Measurements from ENCODE around the gene MRPL11.

Gene MRPL11

DNA sequence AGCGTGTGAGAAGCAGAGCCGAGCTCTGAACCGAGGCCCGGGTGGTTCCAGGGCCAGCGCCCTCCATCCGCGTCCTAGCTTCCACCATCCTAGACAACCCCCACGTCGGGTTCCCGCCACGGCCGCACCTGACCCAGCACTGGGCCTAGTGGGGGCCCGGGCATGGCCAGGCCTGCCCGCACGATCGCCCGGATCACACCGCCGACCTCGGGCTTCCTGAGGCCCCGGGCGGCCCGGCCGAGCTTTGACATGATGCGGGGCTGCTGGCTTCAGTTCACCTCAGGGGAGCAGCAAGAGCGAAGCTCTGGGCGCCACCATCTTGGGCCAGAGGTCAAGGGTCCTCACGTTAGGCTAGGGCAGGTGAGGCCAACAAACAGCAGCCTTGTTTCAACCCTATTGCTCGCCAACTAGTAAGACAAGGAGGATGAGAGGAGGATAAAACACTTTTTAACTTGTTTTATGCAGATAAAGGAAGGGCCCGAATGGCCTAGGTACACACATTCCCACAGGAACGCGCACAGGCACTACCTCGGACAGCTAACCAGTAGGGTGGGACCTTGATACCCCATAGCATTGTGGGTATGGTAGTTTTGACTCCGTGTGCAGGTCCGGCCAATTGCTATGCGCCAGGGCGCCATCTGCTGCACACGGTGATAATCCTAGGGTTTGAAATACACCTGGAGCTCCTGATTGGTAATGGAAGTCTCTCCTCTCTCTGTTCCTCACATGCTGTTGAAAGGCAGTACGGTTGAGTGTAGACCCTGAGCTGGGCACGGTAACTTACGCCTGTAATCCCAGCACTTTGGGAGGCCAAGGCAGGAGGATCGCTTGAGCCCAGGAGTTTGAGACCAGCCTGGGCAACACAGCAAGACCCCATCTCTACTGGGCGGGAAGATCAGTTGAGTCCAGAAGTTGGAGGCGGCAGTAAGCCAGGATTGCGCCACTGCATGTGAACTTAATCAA is at the start of gene MRPL11:
Gene MRPL11, minus strand, starts transcription at position 345 of the 963 bp plus-strand sequence. Its CDS starts 94 bp downstream, at position 251.
- DNase-seq: peak; percentile 83 to 95

DNA sequence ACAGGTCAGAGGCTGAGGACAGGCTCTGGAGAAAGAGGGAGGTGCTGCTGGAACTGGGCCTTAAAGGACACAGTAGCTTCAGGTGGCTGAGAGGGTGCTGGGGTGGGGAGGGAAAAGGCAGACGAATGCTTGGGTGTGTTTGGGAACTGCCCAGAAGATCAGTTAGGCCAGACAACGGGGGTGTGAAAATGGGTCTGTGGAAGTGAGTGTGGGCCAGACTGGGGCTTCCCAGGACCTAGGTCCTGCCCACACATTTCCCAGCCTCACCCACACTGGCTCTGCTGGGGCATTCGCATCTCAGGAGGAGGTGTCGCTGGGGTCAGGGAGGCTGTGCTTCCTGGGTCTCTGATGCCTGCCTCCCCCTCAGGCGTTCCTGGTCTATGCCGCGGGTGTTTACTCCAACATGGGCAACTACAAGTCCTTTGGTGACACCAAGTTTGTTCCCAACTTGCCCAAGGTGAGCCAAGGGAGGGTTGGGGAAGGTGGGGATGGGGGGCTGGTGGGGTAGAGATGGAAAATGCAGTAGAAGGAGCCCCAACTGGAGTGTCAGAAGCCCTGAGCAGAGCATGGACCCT is 46.2 kb upstream of the MRPL11 start:
- peak; percentile 6 to 66 for DNase-seq

DNA sequence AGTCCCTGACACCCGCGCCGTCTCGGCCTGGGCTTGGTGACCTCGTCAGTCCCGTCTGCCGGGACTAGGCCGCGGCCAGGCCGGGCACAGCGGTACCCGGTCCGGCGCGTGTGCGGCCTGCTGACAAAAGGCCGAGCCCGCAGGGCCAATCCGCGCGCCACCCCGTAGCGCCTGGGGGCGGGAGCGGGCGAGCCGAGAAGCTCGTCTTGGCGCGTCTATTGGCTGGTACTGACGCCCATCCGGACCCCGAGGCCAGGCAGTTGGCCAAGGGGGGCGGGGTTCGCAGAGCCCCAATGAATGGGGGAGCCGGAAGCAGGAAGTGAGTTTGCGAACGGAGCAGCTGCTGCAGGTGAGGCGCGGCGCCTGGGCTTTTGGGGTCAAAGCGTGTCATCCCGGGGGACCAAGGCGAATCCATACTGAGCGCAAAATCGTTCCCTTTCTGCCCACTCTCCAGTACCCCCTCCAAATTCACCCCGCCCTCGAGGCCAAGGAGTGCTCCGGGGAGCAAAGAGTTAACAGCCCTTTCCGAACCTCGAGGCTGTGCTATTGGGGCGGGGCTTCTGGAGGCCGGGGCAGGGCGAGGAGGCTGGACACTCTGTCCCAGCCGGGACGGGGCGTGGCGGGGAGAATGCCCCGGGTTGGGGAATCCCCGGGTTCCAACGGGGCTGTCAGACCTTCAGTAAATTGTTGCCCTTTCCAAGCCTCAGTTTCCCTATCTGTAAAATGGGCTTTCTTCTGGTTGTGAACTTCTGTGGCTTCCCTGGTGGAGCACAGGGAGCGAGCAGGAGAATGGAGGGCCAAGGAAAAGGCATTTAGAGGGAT is 41.7 kb upstream of the MRPL11 start, which contains the start of gene DPP3:
Gene DPP3, plus strand, starts transcription at position 318 of the 822 bp plus-strand sequence. CDS start 1,767 bp downstream, outside the sequence.
- peak; percentile 97 to 98 for DNase-seq

DNA sequence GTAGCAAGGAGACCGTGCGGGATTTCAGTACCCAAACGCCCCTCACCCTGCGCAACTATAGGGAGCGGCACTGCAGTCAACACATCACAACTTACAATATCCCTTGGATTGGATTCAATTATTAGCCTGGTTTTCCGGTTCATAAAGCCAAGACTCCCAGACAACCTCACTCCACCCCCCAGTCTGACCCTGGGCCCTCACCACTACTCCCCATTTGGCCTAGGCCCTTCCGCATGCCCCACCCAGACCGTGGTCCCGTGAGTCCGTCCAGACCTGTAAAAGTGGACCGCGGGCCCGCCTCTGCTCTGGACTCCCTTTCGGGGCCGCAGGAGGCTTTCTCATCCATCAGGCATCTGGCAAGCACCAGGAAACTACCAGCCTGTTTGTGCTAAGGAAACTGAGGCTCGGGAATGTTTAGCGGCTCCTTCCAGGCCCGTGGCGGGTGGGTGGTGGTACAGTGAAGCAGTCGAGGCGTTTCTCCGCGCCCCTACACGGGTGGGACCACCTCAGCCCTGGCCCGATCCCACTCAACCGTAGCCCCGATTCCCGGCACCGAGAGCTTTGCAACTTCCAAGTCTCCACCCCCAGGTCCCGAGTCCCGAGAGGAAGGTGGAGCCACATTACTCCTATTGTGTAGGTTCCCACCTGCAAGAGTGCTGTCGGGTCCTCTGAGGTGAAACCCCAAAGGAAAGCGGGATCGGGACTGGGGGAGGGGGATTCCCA is 40.9 kb upstream of the MRPL11 start:
- DNase-seq: no peak

DNA sequence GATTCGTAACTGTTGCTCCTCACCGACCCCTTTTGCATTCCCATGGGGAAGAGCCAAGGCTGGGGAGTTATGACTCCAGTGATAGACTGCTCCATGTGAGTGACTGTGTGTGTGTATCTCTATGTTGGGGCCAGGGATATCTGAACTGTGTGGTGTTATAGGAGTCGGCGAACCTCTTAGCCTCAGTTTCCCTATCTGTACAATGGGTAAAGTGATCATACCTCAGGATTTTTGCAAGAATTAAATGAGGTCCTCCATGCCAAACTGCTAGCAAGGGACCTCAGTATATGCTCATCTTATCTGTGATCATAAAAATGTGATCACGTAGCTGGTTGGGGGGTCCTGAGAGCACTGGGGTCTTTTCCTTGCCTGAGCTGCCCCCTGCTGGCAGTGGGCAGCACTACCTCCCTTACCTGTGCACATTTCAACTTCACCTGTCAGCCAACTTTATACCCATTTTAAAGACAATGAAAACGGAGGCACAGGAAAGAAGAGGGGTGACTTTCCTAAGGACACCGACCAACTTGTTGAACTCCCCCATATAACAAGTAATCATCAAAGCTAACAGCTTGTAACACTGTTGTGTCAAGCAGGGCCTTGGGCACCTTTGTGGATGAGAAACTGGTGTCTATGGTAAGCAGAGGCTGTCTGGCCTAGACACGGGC is 40.2 kb upstream of the MRPL11 start:
- no peak for DNase-seq

DNA sequence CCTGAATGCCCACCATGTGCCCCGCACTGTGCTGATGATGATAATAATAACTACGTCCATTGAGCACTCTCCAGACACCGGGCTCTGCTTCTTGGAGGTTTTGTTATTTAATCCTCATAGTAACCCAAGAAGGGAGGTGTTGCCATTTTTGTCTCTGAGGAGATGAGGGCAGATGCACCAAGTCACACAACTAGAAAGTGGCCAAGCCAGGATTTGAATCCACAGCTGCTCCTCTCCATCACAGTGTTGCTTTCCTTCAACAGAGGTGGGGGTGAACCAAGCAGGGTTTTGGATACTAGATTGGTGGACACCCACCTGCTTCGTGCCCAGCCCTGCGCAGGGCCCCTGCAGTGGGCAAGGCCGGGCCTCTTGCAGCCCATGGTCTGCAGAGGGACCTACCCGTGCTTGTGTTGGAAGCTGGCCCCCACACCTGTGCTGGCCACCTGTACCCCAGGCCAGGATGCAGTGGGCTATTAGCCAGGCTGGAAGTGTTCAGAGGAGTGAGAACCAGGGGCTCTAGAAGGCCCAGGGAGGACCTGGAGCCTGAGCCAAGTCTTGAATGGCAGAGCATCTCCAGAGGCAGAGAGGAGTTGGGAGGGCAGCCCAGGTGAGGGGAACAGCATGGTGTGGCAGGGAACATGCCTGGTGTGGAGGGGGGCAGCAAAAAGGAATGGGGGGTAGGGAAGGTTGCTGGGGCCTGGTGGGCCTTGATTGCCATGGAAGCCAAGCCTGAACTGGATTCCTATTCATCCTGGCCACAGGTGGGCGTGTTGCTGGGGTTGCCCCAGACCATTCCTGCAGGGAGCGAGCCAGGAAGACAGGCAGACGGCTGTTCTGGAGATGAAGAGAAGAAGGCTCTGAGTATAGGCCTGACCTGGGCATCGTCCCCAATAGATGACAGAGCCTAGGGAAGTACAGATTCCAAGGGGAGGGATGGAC is 38.9 kb upstream of the MRPL11 start:
- no peak for DNase-seq

DNA sequence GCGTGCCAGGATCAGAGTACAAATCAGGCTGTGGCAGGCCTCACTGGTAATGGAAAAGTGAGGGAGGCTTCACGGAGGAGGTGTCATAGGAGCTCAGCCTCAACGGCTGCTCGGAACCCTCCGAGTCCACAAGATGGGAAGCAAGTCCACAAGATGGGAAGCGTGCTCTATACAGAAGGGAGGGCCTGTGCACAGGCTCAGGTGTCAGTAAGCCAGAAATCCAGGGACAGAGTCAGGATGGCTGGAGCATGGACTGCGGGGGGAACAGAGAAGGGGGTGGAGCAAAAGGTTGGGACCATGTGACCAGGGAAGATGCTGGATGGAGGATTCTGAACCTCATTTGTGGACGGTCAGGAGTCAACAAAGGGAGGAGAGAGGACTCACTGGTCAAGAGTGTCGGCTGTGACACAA is 38.2 kb upstream of the MRPL11 start:
- DNase-seq: no peak

DNA sequence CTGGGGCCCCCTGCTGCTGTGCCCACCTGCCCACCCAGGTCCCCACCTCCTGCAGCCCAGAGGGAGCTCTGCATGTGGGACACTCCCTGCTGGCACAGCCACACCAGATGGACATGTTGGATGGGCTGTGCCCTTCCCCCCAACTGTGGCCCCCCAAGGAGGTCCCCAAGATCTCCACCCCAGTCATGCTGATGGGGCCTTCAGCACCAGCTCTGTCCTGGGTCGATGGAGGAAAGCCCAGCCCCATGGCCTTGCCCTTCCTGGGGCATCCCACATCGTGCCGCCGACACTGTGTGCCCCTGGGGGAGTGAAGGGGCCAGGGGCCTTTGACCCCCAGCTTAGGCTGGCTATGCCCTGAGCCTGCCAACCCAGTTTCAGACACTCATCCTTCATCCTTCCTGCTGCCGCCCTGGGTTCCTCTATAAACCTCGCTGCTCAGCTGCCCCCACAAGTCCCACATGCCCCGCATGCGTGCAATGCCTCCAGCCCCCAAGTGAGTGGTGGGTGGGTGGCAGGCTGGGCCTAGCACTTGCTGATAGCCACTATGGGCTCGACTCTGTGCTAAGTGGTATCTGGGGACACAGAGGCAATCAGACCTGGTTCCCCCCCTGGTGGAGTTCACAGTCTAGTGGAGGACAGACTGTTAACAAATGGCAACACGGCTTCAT is 37.7 kb upstream of the MRPL11 start:
- no peak for DNase-seq

DNA sequence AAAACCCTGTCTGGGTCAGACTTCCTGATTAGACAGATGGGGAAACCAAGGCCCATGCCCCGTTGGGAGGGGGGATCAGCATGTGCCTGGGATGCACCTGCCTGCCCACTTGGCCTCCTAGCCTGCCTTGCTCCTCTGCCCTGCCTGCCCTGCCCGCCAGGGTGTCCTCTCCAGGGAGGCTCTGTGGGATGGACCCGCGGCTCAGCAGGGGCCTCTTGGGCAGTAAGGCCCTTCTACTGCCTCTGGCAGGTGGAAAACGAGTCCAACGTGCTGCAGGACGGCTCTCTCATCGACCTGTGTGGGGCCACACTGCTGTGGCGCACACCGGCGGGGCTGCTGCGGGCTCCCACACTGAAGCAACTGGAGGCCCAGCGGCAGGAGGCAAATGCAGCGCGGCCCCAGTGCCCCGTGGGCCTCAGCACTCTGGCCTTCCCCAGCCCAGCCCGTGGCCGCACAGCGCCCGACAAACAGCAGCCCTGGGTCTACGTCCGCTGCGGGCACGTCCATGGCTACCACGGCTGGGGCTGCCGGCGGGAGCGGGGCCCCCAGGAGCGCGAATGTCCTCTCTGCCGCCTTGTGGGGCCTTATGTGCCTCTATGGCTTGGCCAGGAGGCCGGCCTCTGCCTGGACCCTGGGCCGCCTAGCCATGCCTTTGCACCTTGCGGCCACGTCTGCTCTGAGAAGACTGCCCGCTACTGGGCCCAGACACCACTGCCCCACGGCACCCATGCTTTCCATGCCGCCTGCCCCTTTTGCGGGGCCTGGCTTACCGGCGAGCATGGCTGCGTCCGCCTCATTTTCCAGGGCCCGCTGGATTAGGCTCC is 36.9 kb upstream of the MRPL11 start:
- no peak for DNase-seq

DNA sequence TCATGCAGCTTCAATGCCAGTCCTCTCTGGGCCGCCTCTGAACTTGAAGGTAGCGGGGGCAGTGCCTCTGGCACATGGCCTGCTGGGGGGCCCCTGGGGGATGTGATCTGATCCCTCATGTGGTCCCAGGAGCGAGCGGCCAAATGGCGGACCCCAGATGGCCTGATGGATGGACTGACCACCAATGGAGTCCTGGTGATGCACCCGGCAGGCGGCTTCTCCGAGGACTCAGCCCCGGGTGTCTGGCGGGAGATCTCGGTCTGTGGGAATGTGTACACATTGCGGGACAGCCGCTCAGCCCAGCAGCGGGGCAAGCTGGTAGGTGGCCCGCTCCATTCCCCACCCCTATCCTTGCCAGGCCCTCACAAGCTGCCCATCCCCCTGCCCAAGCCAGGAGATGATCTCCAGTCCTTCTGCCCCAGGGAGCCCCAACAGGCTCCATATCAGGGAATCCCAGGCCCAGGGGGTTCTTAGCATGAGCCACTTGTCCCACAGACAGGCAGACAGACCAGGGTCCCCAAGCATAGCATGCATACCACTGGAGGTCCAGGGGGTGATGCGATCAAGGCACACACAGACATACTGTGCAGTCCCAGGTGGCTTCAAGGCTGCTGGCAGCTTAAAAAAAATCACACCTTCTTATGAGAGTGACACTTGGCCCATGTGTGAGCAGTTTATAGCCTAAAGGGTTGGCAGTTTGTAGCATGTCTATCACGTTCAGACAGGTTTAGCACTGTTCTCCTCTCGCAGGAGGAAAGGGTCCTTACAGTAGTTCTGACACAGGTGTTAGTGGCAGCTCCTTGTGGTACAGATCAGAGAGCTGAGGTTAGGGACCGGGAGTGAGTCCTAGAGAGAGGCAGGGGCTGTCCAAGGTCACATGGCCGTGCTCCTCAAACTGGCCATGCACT is 35.2 kb upstream of the MRPL11 start:
- no peak for DNase-seq

DNA sequence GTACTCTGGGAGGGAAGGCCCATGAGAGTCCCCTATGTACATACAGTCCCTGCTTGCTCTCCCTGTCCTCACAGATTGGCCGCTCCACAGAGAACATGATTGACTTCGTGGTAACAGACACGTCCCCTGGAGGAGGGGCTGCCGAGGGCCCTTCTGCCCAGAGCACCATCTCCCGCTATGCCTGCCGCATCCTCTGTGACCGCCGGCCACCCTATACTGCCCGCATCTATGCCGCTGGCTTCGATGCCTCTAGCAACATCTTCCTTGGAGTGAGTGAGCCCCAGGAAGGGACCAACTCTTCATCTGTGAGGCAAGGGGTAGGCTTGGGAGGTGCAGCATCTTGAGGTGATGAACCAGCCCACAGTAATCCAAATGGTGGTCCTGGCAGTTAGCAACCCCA is 34.5 kb upstream of the MRPL11 start:
- no peak for DNase-seq

DNA sequence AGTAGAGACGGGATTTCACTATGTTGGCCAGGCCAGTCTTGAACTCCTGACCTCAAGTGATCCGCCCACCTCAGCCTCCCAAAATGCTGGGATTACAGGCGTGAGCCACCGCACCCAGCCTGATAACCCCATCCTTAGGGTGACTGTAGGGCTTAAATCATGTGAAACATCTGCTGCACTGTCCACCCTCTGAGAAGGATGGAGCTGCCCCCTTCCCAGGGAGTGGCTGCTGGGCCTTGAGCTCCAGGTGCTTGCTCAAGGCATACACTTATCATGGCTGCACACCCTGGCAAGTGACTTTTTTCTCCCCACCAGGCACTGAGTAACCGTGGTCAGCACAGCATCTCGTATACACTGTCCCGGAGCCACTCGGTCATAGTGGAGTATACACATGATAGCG is 33.4 kb upstream of the MRPL11 start:
- no peak for DNase-seq

DNA sequence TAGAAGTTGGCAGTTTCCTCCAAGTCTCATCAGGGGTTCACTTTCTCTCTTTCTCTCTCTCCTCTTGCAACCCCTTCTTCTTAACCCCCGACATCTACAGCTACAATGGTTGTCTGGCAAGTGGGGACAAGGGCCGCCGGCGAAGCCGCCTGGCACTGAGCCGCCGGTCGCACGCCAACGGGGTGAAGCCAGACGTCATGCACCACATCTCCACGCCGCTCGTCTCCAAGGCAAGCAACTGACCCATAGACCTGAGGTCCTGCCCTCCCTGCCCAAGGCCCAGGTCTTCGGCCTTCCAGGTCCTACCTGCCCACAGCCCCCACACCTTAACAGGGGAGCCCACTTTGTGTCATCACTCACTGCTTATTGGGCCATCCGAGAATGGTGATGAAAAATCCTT is 32.5 kb upstream of the MRPL11 start:
- no peak for DNase-seq

DNA sequence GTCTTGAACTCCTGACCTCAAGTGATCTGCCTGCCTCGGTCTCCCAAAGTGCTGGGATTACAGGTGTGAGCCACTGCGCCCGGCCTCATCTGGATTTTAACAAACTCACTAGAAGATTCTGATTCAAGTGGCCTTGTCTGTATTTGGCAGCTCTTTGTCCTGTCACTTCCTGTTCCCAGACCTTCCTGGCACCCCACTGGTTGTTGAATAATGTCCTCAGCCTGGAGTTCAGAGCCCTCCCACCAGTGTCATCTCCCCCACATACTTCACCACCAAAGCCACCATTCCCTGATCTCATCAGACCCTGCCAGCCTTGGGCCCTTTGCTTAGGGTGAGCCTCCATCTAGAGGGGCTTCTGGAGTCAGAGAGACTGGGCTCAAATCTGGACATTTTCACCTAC is 31.4 kb upstream of the MRPL11 start:
- no peak for DNase-seq

DNA sequence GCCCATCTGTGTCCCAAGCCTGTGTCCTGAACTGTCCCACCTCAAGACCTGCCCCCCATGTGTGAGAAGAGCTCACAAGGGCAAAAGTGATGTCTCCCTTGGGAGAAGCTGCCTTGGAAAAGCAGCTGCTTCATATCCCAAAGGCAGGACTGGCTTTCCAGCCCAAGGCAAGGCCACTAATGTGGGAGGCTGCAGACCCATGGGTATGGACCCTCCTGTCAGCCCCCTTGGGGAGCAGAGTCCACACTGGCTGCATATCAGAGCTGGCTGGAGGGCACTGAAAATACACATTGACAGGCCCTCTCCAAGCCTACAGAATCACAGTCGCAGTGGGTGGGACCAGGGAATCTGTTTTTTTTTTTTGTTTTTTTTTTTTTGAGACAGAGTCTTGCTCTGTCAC is 30.8 kb upstream of the MRPL11 start:
- DNase-seq: no peak

DNA sequence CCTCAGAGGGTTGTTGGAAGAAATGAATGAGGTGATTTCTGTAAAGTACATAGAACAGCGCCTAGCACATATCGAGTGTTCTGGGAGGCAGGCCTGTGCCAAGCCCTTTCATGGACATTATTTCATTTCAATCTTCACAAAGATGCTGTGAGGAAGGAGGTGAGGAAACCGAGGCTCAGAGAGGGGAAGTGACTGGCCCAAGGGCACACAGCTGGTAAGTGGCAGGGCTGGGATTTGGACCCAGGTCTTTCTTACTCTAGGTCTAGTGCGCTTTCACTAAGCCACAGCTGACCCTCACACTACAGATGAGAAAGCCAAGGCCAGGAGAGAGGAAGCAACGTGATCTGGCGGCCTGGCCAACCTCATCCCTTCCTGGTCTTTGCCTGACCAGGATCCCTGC is 30.0 kb upstream of the MRPL11 start:
- no peak for DNase-seq

DNA sequence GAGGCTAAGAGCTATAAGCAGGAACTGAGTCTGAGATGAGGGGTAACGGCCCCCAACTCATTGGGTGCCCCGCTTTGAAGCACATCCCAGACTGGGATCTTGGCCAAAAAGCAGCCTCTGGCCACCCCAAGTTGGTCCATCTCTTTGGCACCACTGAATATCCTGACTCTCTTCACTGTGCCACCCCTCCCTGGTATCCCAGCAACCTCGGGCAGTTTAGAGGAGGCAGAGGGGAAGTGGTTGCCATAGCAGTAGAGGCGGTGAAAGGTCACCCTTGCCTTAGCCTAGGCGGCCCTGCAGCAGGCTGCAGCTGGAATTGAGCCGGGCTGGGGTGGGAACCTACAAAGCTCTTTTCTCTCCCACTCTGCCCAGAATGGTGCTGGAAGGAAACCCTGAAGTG is 29.1 kb upstream of the MRPL11 start:
- DNase-seq: peak; percentile 80

DNA sequence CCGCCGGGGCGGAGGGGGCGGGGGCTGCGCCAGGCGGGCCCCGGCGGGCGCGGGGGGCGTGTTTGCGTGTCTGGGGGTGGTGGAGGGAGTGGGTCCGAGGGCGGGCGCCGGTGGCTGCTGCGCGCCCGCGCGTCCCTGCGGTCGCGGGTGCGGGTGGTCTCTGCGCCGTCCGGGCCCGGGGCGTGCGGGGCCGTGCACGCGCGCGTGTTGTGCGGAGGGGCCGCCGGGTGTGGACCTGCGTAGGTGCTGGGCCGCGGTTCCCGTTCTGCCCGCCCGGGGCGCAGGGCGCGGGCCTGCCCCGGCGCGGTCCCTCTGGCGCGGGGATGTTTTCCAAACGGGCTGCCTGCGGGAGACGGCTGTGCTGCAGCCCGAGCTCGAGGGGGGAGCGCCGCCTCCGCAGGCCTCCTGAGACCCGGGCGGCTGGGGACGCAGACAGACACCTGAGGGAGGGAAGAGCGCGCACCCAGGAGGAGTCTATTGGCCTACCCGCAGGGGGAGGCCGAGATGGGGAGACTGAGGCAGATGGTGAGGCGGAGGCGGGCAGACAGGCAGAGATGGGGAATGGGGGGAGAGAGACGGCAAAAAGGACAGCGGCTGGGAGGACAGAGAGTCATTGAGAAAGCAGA is 28.5 kb upstream of the MRPL11 start:
- DNase-seq: no peak
